Activated CD4-positive, alpha-beta T cell treated with anti-CD3 and anti-CD28 coated beads for 24 hours (primary cell): ENCODE results near the gene C1QTNF5.

ENCODE experiments used
- DNase-seq, 2 donors: peaks; one replicate each; pipeline ENCODE4 v3.0.0-alpha.2; 2020; ENCODE audit warnings: low read depth in 2 of 2

The C1QTNF5 gene

DNA sequence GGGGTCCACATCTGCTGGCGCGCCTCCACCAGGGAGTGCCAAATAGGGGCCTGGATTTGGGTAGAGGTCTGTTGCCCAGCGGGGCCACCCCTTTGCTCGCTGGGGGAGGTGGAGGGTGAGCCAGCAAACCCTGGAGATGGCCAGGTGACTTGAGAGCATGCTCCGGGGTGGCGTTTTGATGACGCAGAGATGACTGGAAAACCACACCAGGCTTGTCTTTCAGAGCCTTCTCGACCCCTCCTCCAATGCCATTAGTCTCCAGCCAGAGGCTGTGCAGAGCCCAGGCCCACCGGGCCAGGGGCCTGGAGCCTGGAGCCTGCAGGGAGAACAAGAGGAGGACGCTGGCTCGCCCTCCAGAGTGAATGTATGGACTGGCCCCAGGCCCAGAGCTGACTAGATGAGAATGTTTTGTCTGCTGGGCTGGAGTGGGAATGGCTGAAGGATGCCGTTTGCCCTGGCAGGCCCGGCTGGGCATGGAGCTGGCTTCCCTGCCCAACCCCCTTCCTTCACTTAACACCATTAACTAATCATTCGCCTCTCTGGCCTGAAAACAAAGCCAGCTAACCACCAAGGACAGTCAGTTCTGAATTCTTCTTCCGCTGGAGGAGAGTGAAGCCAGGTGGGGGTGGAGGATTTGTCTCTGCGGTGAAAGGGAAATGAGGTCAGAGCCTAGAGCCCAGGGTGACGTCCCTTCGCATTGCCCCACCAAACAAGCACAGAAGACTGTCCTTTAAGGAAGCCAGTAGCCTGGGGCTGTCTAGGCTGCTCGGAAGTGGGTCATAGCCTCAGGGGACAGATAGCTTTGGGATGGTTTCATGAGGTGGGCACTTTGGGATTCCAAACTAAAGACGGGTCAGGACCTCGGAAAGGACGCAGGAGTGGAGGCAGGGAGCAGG, 22.2 kb downstream of the C1QTNF5 start:
- DNase-seq, result no peak

DNA sequence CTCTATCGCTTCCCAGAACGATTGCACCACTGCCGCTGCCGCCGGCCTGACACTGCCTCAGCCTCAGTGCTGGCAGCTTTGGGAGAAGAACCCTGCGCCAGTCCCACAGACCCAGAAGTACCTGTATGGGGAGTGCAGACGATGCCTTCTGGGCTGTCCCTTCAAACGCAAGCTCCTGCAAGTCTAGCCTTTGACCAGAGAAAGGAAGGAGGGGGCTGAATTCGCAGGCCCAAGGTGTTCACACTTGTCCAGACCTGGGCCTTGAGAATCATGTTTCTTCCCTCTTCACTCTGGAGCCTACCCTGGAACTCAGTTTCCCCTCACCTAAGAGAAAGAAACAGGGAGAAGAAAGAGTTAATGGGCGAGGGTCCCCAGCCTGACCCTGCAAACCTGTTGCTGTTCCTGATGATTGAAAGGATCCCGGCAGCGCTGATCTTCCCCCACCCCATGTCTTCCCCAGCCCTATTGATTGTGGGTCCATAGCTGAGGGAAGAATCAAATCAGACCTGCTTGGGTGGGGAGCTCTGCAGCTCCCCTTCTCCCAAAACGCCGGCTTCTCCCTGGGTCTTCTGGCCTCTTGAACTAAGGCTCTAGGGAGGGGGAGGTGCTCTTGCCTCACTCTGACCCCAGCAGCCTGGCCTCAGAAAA, 23.0 kb downstream of the C1QTNF5 start:
- no peak for DNase-seq

DNA sequence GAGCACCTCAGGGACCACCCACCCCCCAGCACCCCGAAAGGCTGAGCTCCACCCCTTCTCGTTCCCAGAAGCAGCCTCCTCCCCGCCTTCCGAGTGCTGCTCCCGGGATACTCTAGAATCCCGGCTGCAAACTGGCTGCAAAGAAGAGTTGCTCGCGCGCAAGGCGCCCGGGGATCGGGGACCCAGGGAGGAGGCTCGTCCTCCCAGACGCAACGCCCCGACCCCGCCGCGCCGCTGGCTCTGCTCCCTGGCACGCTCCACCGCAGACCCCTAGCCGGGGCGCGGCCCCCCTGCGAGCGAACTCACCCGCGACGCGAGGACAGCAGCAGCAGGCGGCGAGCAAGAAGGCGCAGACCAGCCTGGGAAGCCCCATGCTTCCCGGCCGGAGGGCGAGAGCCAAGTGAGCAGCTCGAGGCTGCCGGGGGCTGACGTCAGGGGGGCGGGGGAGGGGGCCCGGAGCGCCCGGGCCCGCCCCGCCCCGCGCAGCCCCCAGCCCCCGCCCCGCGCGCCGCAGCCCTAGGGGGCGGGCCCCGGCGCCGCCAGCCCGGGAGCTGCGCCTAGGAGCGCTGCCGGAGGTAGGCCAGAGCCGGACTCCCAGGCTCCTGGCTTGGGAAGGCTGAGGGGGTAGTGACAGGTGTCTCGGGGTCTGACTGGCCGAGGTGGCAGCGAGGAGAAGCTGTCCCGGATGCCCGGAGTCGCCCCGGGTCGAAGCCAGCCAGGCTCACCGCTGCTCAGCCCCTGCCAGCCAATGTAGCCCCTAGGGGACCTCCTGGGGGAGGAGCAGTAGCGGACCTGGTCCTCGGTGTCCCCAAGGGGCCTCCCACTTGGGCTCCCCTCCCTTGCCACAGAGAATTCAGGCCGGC, 23.7 kb downstream of the C1QTNF5 start, which contains the start of gene MCAM:
Gene MCAM (minus strand): TSS at position 402 of the 863 bp plus-strand sequence. CDS start 29 bp downstream, at position 373.
- no peak for DNase-seq

DNA sequence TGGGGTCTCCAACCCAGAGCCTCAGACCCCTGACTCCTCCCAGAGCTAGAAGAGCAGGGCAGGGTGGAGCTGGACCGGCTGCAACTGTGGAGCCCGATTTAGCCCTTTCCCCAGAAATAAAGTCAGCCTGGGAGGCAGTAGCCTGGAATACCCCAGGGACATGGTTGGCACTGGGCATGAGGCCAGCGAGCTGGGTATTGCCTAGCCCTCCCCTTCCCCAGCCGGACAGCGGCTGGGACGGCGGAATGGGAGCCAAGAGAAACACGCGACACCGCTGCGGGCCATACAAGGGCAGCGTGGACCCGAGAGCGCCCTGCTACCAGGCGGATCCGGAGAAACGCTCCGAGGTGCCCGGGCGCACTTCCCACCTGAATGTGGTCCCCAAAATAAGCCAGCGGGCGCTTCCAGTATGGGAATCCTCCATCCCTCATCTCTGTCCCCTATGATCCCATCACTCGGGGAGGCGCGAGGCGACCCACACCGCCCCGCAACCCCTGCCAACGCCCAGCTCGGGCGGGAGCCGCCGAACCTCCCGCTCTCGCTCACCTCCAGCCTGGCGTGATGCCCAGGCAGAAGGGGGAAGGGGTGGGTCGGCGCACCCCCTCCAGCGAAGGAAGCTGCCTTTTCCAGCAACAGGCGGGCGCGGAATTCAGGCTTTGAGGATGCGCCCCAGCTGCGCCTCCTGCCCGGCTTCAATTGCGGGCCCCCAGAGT, 24.5 kb downstream of the C1QTNF5 start:
- no peak for DNase-seq

DNA sequence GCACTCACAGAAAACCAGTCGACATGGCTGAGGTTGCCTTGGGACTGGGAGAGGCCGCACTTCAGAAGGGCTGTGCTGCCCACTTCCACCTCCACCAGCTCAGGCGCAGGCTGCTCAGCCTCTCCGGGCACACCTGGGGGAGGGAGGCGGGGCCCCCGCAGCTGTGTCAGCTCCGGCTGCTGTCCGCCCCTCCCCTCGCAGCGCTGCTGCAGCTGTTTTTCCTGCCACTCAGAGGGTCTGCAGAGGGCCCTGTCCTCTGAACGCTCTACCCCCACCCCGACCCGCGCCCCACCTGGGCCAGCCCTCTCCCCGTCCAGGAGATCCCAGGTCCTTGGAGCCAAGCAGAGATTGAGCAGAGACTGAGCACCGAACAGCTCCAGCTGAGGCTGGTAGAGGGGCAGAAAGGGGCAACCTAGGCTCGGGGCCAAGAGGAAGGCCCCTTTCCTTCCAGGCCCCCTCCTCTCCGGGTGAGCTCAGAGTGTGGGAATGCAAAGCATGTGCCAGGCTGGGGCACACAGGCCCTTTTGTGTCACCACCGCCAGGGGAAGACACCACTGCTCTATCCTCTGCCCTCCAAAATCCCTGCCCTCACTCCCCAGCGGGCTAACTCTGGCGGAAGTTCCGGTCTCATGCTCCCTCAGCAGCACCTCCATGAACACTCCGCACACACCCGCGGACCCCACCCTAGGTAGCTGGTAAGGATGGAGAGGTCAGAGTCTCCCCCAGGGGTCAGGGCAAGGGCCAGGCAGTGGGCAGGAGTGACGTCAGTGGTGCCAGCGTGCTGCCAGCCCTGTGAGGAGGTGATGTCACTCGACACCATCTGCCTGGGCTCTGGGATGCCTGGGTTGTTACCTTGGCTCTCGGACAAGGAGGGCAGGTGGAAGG, 25.3 kb downstream of the C1QTNF5 start:
- DNase-seq, result no peak

DNA sequence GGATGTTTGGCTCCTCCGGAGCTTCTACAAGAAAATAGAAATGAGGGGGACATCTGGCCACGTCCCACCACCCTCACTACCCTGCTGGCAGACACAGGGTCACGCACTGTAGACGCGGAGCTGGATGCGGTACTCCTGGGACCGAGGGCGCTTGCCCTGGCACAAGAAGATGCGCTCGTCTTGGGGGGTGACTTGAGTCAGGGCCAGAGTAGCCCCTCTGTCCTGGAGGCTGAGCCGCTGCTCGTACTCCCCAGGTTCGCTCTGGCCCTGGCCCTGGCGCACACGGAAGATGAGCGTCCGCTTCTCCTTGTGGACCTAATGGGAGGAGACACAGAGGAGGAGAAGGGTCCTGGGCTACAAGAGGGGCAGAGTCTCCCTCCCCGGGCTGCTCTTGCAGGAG, 26.0 kb downstream of the C1QTNF5 start:
- DNase-seq, result no peak

DNA sequence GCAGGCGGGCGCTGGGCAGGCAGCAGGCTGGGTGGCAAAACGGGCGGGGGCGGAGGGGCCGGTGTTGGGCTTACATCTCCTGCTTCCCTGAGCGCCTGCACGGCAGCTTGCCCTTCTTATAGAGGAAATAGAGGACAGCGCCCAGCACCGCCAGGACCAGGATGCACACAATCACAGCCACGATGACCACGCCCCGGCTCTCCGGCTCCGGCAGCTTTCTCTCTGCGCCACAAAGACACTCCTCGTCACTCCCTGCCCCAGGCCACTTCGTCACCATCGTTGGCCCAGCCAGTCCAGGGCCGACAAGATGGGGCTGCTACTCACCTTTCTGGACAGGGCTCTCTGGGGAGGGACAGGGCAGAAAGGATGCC, 30.0 kb downstream of the C1QTNF5 start:
- DNase-seq, result no peak

GRCh38 chr11:119309953-119310681, 30.6 kb downstream of the C1QTNF5 start:
- DNase-seq, result no peak

- DNase-seq, result no peak
These were observed 31.3 kb downstream of the C1QTNF5 start for GRCh38 chr11:119309411-119309810.

GRCh38 chr11:119307974-119308373, 32.7 kb downstream of the C1QTNF5 start:
- DNase-seq, result no peak

GRCh38 chr11:119307219-119307618, 33.5 kb downstream of the C1QTNF5 start:
- DNase-seq, result no peak

GRCh38 chr11:119306373-119306890, 34.3 kb downstream of the C1QTNF5 start:
- DNase-seq, result no peak

GRCh38 chr11:119305556-119306372, 34.9 kb downstream of the C1QTNF5 start:
- no peak for DNase-seq

DNA sequence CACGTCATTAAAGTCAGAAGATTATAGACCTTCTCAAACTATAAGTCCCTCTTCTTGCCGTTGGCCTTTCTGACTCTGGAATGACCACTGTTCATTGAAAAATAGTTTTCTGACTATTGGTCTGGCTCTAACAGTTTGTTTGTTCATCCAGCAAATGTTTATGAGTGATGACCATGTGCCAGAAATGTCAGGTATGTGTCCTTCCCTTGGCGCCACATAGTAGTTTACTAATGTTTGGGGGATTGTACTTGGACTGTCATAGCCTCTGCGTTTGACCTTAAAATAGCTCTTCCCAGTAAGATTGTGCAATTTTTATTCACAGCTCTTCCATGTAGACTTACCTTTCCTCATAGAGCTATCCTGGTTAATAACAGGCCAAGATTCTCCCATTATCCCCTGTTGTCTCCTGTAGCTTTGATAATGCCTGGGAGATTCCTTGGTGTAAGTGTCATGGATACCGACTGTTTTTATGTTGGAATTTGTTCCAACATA, 37.4 kb downstream of the C1QTNF5 start:
- DNase-seq, result no peak

GRCh38 chr11:119300198-119300964, 40.3 kb downstream of the C1QTNF5 start:
- DNase-seq, result no peak

GRCh38 chr11:119299416-119299815, 41.3 kb downstream of the C1QTNF5 start:
- DNase-seq, result no peak

- DNase-seq, result no peak
These were observed 42.0 kb downstream of the C1QTNF5 start for GRCh38 chr11:119298726-119299125.

DNA sequence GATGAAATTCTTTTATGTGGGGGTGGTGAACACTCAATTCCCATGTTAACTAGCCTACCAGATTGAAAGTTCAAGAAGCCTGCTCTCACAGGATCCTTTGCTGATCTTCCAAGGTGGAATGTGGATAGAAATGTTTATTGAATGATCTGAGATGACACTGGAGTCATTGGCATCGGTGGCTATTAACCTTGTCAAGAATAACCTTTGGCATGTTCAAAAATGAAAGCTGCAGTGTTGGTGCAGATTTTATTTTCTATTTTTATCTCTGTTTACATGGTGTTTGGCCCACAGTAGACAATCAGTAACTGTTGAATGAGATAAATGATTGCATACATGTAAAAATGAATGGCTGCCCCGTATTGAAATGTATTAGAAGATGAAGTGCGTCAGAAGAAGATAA, 42.7 kb downstream of the C1QTNF5 start:
- no peak for DNase-seq
